Measurements from ENCODE around the gene CLDN6.

Gene CLDN6

GRCh38 chr16:3065742-3066439 is 47.9 kb upstream of the CLDN6 start:
- TF ChIP-seq, protein P1, sequence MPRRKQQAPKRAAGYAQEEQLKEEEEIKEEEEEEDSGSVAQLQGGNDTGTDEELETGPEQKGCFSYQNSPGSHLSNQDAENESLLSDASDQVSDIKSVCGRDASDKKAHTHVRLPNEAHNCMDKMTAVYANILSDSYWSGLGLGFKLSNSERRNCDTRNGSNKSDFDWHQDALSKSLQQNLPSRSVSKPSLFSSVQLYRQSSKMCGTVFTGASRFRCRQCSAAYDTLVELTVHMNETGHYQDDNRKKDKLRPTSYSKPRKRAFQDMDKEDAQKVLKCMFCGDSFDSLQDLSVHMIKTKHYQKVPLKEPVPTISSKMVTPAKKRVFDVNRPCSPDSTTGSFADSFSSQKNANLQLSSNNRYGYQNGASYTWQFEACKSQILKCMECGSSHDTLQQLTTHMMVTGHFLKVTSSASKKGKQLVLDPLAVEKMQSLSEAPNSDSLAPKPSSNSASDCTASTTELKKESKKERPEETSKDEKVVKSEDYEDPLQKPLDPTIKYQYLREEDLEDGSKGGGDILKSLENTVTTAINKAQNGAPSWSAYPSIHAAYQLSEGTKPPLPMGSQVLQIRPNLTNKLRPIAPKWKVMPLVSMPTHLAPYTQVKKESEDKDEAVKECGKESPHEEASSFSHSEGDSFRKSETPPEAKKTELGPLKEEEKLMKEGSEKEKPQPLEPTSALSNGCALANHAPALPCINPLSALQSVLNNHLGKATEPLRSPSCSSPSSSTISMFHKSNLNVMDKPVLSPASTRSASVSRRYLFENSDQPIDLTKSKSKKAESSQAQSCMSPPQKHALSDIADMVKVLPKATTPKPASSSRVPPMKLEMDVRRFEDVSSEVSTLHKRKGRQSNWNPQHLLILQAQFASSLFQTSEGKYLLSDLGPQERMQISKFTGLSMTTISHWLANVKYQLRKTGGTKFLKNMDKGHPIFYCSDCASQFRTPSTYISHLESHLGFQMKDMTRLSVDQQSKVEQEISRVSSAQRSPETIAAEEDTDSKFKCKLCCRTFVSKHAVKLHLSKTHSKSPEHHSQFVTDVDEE (CRISPR knock-in tag; IDR thresholded peaks at IDR 0.05): no peak
- no peak for TF ChIP-seq RARB (CRISPR knock-in tag; IDR thresholded peaks at IDR 0.05)
- TF ChIP-seq ISL1 (CRISPR knock-in tag; IDR thresholded peaks at IDR 0.05): no peak
- no peak for TF ChIP-seq ZC3H10 (CRISPR knock-in tag; IDR thresholded peaks at IDR 0.05)
- TF ChIP-seq TCF4 (CRISPR knock-in tag; IDR thresholded peaks at IDR 0.05; ENCODE audit: borderline replicate concordance): no peak
- TF ChIP-seq ZFP30 (CRISPR knock-in tag; IDR thresholded peaks at IDR 0.05): no peak
- TF ChIP-seq POU6F1 (CRISPR knock-in tag; IDR thresholded peaks at IDR 0.05; ENCODE audit: borderline replicate concordance, low read depth): no peak
- TF ChIP-seq BACH2 (CRISPR knock-in tag; IDR thresholded peaks at IDR 0.05; ENCODE audit: borderline replicate concordance): no peak
- TF ChIP-seq CREB5 (CRISPR knock-in tag; IDR thresholded peaks at IDR 0.05; ENCODE audit: low read depth): no peak
- no peak for TF ChIP-seq ZNF565 (CRISPR knock-in tag; conservative IDR thresholded peaks at IDR 0.05; ENCODE audit: low read depth)
- TF ChIP-seq PATZ1 (CRISPR knock-in tag; IDR thresholded peaks at IDR 0.05; ENCODE audit: borderline replicate concordance): no peak
- TF ChIP-seq GLIS3 (CRISPR knock-in tag; IDR thresholded peaks at IDR 0.05): no peak
- TF ChIP-seq SNAI2 (CRISPR knock-in tag; IDR thresholded peaks at IDR 0.05): no peak
- TF ChIP-seq ZFP3 (CRISPR knock-in tag; IDR thresholded peaks at IDR 0.05): no peak
- TF ChIP-seq ZNF70 (CRISPR knock-in tag; IDR thresholded peaks at IDR 0.05): no peak
- TF ChIP-seq ZNF8 (CRISPR knock-in tag; IDR thresholded peaks at IDR 0.05): no peak
- no peak for TF ChIP-seq OSR1 (CRISPR knock-in tag; IDR thresholded peaks at IDR 0.05)
- TF ChIP-seq ESRRG (CRISPR knock-in tag; IDR thresholded peaks at IDR 0.05): no peak
- TF ChIP-seq CSDC2 (CRISPR knock-in tag; IDR thresholded peaks at IDR 0.05): no peak
- no peak for TF ChIP-seq PPARA (CRISPR knock-in tag; IDR thresholded peaks at IDR 0.05; ENCODE audit: borderline replicate concordance)
- ATAC-seq: no peak; the same call in 2 of the 3 replicates

GRCh38 chr16:3065069-3065741 is 47.2 kb upstream of the CLDN6 start, which contains the start of gene IL32:
Gene IL32 (plus strand): TSS chr16:3065640. CDS start chr16:3065812, 172 bp downstream.
- ATAC-seq: peak; percentile 69
- TF ChIP-seq TCF4 (CRISPR knock-in tag; IDR thresholded peaks at IDR 0.05; ENCODE audit: borderline replicate concordance): no peak
- TF ChIP-seq ZC3H10 (CRISPR knock-in tag; IDR thresholded peaks at IDR 0.05): no peak
- TF ChIP-seq TOX (CRISPR knock-in tag; IDR thresholded peaks at IDR 0.05; ENCODE audit: borderline replicate concordance): no peak

GRCh38 chr16:3063625-3064386 is 45.8 kb upstream of the CLDN6 start:
- no peak for TF ChIP-seq ZNF8 (CRISPR knock-in tag; IDR thresholded peaks at IDR 0.05)
- no peak for TF ChIP-seq ZNF70 (CRISPR knock-in tag; IDR thresholded peaks at IDR 0.05)
- no peak for TF ChIP-seq GLIS3 (CRISPR knock-in tag; IDR thresholded peaks at IDR 0.05)
- TF ChIP-seq CREB5 (CRISPR knock-in tag; IDR thresholded peaks at IDR 0.05; ENCODE audit: low read depth): no peak
- TF ChIP-seq ESRRG (CRISPR knock-in tag; IDR thresholded peaks at IDR 0.05): no peak
- TF ChIP-seq PPARA (CRISPR knock-in tag; IDR thresholded peaks at IDR 0.05; ENCODE audit: borderline replicate concordance): no peak
- TF ChIP-seq ISL1 (CRISPR knock-in tag; IDR thresholded peaks at IDR 0.05): no peak
- no peak for TF ChIP-seq ZFP3 (CRISPR knock-in tag; IDR thresholded peaks at IDR 0.05)
- TF ChIP-seq OSR1 (CRISPR knock-in tag; IDR thresholded peaks at IDR 0.05): no peak
- no peak for TF ChIP-seq TOX (CRISPR knock-in tag; IDR thresholded peaks at IDR 0.05; ENCODE audit: borderline replicate concordance)
- no peak for TF ChIP-seq SNAI2 (CRISPR knock-in tag; IDR thresholded peaks at IDR 0.05)
- TF ChIP-seq ZC3H10 (CRISPR knock-in tag; IDR thresholded peaks at IDR 0.05): no peak
- no peak for TF ChIP-seq ZFP30 (CRISPR knock-in tag; IDR thresholded peaks at IDR 0.05)
- no peak for TF ChIP-seq RARB (CRISPR knock-in tag; IDR thresholded peaks at IDR 0.05)
- no peak for ATAC-seq
